PC-9 (cell line): ENCODE measurements around the gene ZNF785.
"Not testable (repeated sequence)": the region's sequence is repeated elsewhere in the genome, so short reads cannot be mapped to it uniquely, and the experiment has no call there.

Source experiments
- CTCF ChIP-seq: fragments of 200-600 bp; sonication (generic); conservative IDR thresholded peaks from 2 replicates; pipeline ENCODE4 v1.6.1; 2017; ENCODE audit warnings: mixed run types, antibody characterized with exemption, mild to moderate bottlenecking, moderate library complexity
- EZH2 ChIP-seq: fragments of 200-600 bp; sonication (generic); IDR thresholded peaks from 2 replicates; pipeline ENCODE4 v1.8.0; 2017; ENCODE audit warnings: antibody characterized with exemption, low read depth

- not testable (repeated sequence) for TF ChIP-seq CTCF, EZH2
Measured at GRCh38 chr16:30536391-30537024, 49.0 kb downstream of the ZNF785 start.
